T-helper 1 cell treated with Interleukin-12 subunit alpha and Interleukin-12 subunit beta and Interleukin-4 antibody, amounts not matched to agents 30 μg/mL and 1 μg/mL, for 36 hours (primary cell): ENCODE results near the gene CHAT.

Source experiments
- H3K27ac Mint-ChIP-seq: one replicate; pipeline ENCODE4 v1.8.0; 2021; ENCODE audit warnings: mild to moderate bottlenecking, mixed read lengths
- H3K27me3 Mint-ChIP-seq: one replicate; pipeline ENCODE4 v1.8.0; 2021; ENCODE audit warnings: low read depth, mixed read lengths
- H3K36me3 Mint-ChIP-seq: one replicate; pipeline ENCODE4 v1.8.0; 2021; ENCODE audit warnings: low read depth, mixed read lengths
- H3K4me1 Mint-ChIP-seq: one replicate; pipeline ENCODE4 v1.8.0; 2021; ENCODE audit warnings: low read depth, mixed read lengths
- H3K4me3 Mint-ChIP-seq: one replicate; pipeline ENCODE4 v1.8.0; 2021; ENCODE audit warnings: mild to moderate bottlenecking, moderate library complexity, mixed read lengths
- H3K9me3 Mint-ChIP-seq: one replicate; pipeline ENCODE4 v1.8.0; 2021; ENCODE audit warnings: mixed read lengths

Gene CHAT

DNA sequence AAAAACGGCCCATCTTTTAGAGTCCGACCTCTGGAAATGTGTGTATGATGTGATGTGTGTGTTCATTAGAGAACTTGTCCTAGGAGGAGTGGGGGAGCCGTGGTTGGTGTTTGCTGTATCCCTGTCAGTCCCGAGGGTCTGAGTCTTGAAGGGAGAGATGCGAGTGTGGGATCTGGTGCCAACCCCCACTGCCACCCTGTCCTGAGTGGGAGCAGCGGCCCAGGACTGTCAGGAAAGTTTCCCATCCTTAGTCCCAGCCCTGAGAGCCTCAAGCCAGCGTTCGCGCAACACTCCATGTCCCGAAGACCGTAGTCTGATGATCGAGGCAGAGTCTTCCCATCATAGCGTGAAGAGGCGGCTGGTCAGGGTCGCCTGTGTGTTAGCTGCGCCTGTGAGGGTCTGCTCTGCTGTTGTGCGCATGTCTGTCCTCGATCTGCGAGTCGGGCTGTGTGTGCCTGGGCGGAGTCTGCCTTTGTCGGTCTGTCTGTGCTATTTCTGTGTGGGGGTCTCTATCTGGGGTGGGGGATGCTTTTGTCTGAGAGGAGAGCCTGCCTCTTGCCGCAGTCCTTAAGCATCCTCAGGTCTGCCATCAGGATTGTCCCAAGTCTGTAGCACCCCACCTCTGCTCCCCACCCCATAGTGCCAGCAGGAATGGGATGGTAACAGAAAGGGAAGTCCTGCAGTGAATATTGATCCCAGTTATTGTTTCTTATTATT, 514 bp upstream of the CHAT start:
- H3K9me3 Mint-ChIP-seq = peaks cover 4% of the 10 kb centered on the region
- H3K4me1 Mint-ChIP-seq = no peaks in the 10 kb centered on the region
- H3K27me3 Mint-ChIP-seq = peaks cover 70% of the 10 kb centered on the region
- no peak overlapping the region for H3K4me3 Mint-ChIP-seq
- H3K36me3 Mint-ChIP-seq = peaks cover 3% of the 10 kb centered on the region
- no peak overlapping the region for H3K27ac Mint-ChIP-seq

DNA sequence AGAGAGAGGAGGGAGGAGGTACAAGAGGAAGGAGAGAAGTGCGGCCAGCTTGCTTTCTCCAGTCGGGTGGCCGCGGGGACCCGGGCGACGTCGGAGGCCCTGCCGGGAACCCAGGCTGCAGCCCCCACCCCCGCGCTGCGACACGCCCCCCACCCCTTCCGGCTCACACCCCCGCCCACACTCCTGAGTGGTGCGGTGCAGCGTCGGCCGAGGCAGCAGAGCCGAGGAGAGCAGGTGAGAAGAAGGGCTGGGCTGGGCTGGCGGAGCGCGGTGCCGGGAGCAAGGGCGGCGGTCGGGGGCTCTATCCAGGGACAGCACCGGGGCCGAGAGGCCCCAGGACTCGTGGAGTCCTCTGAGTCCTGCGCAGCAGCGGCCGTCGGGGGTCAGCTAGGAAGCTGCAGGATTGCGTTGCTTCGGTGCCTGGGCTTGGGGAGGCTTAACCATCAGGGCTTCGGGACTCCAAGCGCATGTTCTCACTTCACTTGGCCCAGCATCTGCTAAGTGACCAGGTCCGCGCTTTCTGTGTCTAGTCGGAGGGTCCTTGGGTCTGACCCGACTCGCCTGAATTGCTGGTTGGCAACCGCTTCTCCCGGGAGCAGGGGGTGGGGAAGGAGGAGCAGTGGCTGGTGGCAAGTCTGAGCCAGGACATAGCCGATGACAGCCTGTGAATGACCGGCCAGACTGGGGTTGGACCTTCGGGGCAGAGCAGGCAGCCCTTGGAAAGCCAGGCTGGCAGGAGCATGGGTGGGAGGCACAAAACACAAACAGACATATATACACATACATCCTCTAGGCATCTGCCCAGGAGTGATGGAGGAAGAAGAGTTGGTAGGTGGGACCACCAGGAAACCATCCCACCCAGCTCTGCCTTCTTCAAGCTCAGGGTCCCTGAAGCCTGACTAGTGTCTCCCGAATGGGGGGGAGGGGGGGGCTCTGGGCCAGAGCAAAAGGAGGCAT, 683 bp downstream of the CHAT start:
- Mint-ChIP-seq H3K36me3 (peaks cover 3% of the 10 kb centered on the region), H3K4me1 (no peaks in the 10 kb centered on the region), H3K4me3 (no peak overlapping the region), H3K9me3 (peaks cover 4% of the 10 kb centered on the region), H3K27ac (no peak overlapping the region), H3K27me3 (peaks cover 70% of the 10 kb centered on the region)

DNA sequence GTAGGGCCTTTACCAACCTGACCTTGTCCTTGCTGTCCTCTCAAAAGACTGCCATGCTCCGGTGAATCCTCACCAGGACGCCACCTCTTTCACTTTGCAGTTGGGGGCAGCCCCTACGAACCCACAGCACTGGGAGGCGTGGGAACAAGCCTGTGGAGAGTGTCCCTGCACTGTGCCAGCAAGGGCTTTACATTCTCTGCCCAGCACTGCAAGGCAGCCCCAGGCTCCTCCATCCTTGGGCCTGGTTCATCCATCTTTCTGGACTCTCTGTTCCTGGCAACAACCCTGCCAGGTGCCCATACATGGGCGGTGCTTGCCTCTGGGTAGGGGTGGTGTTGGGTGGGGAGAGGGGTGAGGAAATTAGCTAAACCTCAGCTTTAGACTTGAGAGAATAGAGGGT, 1.4 kb downstream of the CHAT start:
- Mint-ChIP-seq H3K9me3 (peaks cover 4% of the 10 kb centered on the region), H3K36me3 (peaks cover 3% of the 10 kb centered on the region), H3K4me3 (no peak overlapping the region), H3K27ac (no peak overlapping the region), H3K4me1 (no peaks in the 10 kb centered on the region), H3K27me3 (peaks cover 73% of the 10 kb centered on the region)

DNA sequence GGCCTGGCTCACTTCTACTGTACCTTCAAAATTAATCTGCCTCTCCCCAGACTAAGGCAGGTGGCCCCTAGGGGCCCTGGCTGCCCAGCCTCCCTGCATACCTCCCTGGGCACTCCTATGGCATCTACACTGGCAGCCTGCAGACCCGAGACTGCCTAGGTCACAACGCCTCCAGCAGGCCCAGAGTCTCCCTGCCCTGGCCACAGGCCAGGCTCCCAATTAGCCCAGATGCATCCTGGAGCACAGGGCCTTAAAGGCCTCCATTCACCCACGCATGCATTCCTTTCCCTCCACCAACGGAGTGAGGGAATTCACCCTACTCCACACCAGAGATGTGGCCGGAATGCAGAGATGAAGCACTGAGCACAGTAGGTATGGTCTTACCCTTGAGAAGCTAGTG, 1.9 kb downstream of the CHAT start:
- peaks cover 3% of the 10 kb centered on the region for H3K36me3 Mint-ChIP-seq
- no peaks in the 10 kb centered on the region for H3K4me1 Mint-ChIP-seq
- H3K27me3 Mint-ChIP-seq = peaks cover 73% of the 10 kb centered on the region
- peaks cover 4% of the 10 kb centered on the region for H3K9me3 Mint-ChIP-seq
- H3K27ac Mint-ChIP-seq = no peak overlapping the region
- no peak overlapping the region for H3K4me3 Mint-ChIP-seq

- Mint-ChIP-seq H3K36me3 (peaks cover 3% of the 10 kb centered on the region), H3K9me3 (peaks cover 4% of the 10 kb centered on the region), H3K27ac (no peak overlapping the region), H3K27me3 (peaks cover 66% of the 10 kb centered on the region), H3K4me1 (no peaks in the 10 kb centered on the region), H3K4me3 (no peak overlapping the region)
Measured at GRCh38 chr10:49616421-49617101, 2.7 kb downstream of the CHAT start.

GRCh38 chr10:49617121-49618020, 3.5 kb downstream of the CHAT start:
- Mint-ChIP-seq H3K36me3 (no peaks in the 10 kb centered on the region), H3K4me1 (no peaks in the 10 kb centered on the region), H3K27me3 (peaks cover 58% of the 10 kb centered on the region), H3K4me3 (no peak overlapping the region), H3K27ac (no peak overlapping the region), H3K9me3 (no peaks in the 10 kb centered on the region)

DNA sequence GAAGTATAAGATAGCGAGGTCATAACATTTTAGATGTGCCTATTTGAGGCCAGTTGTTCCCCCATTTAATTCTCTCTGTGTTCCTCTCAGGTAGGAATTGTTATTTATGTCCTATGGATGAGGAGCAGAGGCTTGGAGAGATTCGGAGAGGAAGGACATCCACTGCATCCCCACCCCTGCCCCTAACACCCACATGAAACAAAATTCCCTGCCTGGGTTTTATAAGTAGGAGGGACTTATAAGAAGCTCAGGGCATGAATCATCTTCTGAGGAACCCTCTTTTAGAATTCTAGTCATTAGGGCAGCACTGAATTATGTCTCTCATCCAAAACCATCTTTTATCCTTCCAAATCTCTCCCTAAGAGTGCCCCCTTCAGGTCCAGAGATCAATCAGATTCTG, 5.0 kb downstream of the CHAT start:
- Mint-ChIP-seq H3K36me3 (no peaks in the 10 kb centered on the region), H3K27me3 (peaks cover 43% of the 10 kb centered on the region), H3K4me1 (no peaks in the 10 kb centered on the region), H3K27ac (no peak overlapping the region), H3K4me3 (no peak overlapping the region), H3K9me3 (no peaks in the 10 kb centered on the region)

- Mint-ChIP-seq H3K4me1 (no peaks in the 10 kb centered on the region), H3K9me3 (no peaks in the 10 kb centered on the region), H3K4me3 (no peak overlapping the region), H3K36me3 (no peaks in the 10 kb centered on the region), H3K27ac (no peak overlapping the region), H3K27me3 (peaks cover 39% of the 10 kb centered on the region)
Measured at GRCh38 chr10:49619613-49620012, 5.8 kb downstream of the CHAT start.

DNA sequence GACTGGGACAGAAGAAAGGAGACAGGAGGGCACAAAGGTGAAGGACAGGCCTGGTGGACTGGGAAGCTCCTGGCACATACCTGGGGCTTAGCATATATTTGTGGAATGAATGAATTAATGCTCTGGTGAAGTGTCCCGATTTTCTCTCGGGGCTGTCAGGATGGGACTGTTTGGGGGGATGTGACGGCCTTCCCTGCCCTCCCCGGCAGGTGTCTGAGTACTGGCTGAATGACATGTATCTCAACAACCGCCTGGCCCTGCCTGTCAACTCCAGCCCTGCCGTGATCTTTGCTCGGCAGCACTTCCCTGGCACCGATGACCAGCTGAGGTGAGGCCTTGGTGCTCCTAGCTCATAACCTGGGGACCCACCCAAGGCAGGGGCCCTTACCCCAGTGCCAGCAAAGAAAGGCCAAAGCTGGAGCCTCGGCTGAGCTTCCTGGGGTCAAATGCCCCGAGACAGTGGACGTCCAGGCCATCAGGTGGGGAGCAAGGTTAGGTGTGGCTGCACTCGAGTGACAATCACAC, 6.5 kb downstream of the CHAT start:
- peaks cover 33% of the 10 kb centered on the region for H3K27me3 Mint-ChIP-seq
- no peak overlapping the region for H3K4me3 Mint-ChIP-seq
- no peaks in the 10 kb centered on the region for H3K4me1 Mint-ChIP-seq
- H3K9me3 Mint-ChIP-seq = no peaks in the 10 kb centered on the region
- no peak overlapping the region for H3K27ac Mint-ChIP-seq
- no peaks in the 10 kb centered on the region for H3K36me3 Mint-ChIP-seq

DNA sequence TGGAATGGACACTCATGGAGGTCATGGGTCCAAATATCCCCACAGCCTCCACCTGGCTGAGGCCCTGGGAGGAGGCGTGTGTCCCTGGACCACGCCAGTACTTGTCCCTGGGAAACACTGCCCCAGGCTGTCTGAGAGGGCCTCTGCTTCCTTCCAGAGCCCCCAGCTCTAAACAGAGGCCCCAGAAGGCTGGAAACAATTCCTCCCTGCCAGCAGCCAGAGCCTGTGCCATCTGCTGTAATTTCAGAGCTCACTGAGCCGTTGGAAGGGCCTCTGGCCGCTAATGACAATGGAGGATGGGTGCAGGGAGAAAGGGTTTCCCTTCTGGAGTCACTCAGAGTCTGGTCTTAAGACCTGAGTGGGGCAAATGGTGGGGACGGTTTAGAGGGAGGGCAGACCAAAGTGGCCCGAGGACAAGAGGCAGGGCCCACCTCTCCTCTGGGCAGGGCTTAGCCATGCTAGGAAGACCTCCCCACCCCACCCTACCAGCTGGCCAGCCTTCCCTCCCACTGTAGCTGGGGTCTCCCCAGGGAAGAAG, 7.1 kb downstream of the CHAT start:
- Mint-ChIP-seq H3K4me3 (no peak overlapping the region), H3K27ac (no peak overlapping the region), H3K9me3 (no peaks in the 10 kb centered on the region), H3K27me3 (peaks cover 28% of the 10 kb centered on the region), H3K36me3 (no peaks in the 10 kb centered on the region), H3K4me1 (no peaks in the 10 kb centered on the region)

DNA sequence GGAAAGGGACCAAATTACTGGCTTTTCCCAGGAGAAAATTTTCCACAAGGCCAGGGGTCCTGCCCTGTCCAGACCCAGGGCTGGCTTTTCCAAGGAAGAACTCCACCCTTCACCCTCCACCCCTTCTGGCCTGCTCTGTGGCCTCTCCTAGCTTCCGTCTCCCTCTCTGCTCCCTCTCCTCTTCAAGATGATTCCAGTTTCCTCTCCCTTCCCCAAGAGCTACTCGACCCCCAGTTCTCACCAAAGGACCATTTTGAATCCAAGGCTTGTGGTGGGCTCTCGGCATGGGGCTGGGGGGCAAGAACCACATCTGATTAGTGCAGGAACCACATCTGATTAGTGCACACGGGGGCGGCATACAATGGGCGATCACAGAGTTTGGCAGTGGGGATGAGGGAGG, 7.7 kb downstream of the CHAT start:
- no peaks in the 10 kb centered on the region for H3K9me3 Mint-ChIP-seq
- H3K4me1 Mint-ChIP-seq = no peaks in the 10 kb centered on the region
- no peak overlapping the region for H3K27ac Mint-ChIP-seq
- H3K36me3 Mint-ChIP-seq = no peaks in the 10 kb centered on the region
- H3K27me3 Mint-ChIP-seq = peaks cover 24% of the 10 kb centered on the region
- no peak overlapping the region for H3K4me3 Mint-ChIP-seq

DNA sequence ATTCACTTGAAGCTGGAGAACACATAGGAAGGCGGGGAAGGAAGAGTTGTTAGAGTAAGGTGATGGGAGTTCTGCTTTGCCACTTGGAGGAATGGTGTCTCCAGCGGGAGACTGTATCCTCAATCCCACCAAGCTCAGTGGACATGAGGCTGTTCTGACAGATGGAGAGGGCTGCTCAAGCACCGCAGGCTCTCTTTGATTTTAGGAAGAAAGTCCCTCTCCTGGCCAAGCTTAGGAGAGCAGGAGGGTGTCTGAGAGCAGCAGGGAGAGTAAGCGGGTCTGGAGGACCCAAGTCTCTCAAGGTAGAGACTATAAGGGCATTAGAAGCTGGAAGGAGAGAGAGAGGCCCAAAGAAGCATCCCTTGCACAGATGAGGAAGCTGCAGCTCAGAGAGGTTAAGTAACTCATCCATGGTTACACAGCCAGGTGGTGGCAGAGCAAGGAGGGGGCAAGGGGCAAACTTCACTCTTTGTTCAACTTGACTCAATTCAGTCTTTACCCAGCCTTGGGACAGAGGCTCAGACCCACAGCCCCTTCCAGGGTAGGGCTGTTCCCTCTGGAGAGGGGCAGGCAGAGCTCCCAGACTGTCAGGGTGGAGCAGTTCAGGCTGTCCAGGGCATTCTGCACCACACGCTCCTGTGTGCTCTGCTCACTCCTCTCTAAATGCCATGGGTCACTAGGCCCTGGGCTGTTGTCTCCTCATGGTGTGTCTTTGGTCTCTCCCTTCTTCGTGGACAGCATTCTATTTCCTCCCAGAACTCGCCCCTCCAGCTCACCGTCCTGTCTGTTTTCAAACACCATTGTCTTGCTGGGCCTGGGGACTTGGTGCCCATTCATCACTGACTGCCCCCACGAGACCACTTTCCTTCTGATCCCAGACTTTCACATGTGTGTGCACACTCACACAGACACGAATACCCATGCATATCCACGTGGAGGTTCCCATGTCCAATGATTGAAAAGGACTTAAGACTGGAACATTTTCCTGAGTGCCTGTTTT, 8.9 kb downstream of the CHAT start:
- Mint-ChIP-seq H3K4me1 (no peaks in the 10 kb centered on the region), H3K4me3 (no peak overlapping the region), H3K36me3 (no peaks in the 10 kb centered on the region), H3K27me3 (peaks cover 21% of the 10 kb centered on the region), H3K27ac (no peak overlapping the region), H3K9me3 (no peaks in the 10 kb centered on the region)

- Mint-ChIP-seq H3K36me3 (no peaks in the 10 kb centered on the region), H3K4me1 (no peaks in the 10 kb centered on the region), H3K27ac (no peak overlapping the region), H3K4me3 (no peak overlapping the region), H3K27me3 (peaks cover 5% of the 10 kb centered on the region), H3K9me3 (no peaks in the 10 kb centered on the region)
Measured at GRCh38 chr10:49624629-49625028, 10.8 kb downstream of the CHAT start.
